GM21390 (cell line): ENCODE data around the gene CNEP1R1.

ENCODE experiments used
- ATAC-seq: cut with Tn5 transposase; IDR thresholded peaks from one replicate; pipeline ENCODE4 v1.9.1; 2021; ENCODE audit not compliant: unreplicated experiment

CNEP1R1 gene

DNA sequence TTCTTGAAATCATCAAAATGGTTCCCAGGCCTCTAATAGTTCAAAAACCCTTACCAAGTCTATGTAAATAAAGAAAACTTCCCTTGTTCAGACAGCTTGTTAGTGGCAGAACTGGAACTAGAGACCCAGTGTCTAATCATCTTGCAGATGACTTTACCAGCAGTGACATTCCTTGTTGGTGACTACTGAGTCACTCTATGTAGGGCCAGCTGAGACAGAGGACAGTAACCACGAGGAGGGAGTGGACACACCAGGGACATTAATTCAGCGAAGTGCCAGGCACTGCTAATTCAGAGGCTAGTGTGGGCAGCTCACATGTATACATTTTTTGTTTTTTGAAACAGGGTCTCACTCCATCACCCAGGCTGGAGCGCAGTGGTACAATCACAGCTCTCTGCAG, 34.6 kb downstream of the CNEP1R1 start:
- no peak for ATAC-seq

DNA sequence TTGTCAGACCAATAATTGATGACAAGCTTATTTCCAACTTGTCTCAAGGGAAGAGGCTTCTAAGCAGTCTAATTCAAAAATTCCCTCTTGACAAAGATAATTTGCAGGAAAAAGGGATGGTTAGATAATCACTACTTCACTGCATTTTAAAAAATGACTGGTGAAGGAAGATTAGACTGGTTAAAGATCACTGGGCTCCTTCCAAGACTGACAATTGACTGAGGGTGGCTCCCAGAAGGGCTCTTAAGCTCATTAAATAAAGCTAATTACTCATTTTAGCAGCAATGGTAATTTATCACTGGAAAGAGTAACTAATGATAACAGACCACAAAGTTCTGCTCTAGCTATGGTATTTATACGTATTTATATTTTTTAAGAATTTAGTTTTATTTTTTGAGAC, 36.3 kb downstream of the CNEP1R1 start:
- no peak for ATAC-seq

GRCh38 chr16:50065241-50065623, 40.2 kb downstream of the CNEP1R1 start:
- ATAC-seq: no peak

DNA sequence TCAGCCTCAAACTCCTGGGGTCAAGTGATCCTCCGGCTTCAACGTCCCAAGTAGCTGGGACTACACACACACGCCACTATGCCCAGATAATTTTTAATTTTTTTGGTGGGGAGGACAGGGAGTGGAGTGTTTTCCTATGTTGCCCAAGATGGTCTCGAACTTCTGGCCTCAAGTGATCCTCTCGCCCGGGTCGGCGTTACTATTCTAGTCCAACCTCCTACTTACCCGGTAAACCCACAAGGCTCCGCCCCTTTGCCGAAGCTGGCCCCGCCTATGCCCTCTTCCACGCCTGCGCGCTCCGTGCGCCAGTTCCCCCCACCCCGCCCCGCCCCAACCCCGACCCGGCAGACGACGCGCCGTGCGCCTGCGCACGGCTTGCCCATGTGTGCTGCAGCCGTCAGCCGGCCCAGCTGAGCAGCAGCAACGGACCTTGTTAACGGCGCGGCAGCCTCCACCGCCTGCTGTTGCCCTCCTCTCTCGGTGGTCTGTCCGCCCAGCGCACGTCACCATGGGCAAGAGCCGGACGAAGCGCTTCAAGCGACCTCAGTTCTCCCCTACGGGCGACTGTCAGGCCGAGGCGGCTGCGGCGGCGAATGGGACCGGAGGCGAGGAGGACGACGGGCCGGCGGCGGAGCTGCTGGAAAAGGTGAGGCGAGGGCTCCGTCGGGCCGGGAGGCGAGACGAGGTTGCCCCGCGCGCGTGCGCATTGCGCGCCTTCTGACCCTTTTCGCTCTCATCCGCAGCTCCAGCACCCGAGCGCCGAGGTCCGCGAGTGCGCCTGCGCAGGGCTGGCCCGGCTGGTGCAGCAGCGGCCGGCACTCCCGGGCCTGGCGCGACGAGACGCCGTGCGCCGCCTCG, 40.8 kb downstream of the CNEP1R1 start, which contains the start of gene HEATR3:
TSS of gene HEATR3 (plus strand) at position 347 of the 858 bp plus-strand sequence. CDS start at position 509, 162 bp downstream.
- peak; percentile 76 for ATAC-seq

- ATAC-seq: no peak
Observed at GRCh38 chr16:50066482-50067289, 41.7 kb downstream of the CNEP1R1 start.

- ATAC-seq: peak; percentile 35
Observed at GRCh38 chr16:50067290-50067853, 42.3 kb downstream of the CNEP1R1 start.

GRCh38 chr16:50068550-50068949, 43.5 kb downstream of the CNEP1R1 start:
- no peak for ATAC-seq

DNA sequence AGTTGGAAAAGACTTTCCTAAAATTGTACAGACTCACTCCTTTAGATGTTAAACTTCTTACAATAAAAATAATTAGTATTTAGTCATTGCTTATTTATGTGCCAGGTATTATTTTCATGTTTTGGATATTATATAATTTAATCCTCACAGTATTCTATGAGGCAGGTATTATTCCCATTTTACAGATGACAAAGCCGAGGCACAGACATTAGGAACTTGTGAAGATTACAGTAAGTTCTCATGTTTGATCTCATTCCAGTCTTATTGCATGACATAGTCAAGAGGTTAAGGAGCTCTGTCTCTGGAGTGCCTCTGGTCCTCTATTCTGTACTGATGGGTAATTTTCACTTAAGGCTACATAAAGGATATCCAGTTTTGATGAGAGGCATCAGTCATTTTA, 44.0 kb downstream of the CNEP1R1 start:
- ATAC-seq: no peak

DNA sequence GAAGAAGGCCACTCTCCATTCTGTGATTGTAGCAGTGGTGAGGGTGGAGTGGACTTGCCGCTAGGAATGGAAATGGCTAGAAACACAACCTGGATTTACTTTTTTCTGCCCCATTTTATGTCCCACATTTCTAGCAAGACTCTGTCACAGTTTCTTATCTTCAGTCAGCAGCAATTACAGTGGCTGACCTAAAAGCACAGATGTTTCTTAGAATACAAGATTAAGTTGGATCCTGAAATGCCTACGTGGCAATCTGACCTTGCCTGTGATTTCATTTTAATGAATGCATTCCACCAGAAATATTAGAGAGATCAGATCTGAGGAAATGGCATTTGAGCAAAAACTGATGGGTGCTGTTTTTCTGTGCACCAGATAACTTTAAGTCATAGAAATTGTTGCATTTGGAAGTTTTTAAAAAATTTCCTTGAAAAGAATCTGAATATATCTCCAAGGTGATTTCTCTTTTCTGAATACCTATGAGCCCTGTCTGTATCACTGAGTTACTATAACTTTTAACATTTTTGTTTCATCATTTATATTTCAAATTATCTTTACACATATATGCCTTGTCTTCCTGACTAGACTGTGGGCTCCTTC, 46.1 kb downstream of the CNEP1R1 start:
- no peak for ATAC-seq

DNA sequence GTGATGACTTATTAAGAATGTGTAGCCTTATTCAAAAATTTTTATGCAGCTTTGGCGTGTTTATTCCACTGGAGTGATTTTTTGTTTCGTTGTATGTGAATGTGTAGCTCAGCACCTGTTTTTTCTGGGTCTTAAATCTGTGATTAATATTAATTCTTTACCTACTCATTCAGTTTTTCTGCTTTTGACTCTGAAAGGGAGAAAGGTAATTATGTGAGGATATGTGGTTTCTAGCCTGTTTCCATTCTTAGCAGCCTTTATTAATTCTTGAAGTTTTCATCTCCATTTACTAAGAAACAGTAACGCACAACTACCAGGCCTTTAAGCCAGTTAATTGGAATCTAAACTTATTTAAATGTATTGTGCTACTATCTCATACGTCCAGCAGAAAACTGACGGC, 47.7 kb downstream of the CNEP1R1 start:
- ATAC-seq: no peak

- no peak for ATAC-seq
Observed at GRCh38 chr16:50079397-50080140, 54.5 kb downstream of the CNEP1R1 start.

DNA sequence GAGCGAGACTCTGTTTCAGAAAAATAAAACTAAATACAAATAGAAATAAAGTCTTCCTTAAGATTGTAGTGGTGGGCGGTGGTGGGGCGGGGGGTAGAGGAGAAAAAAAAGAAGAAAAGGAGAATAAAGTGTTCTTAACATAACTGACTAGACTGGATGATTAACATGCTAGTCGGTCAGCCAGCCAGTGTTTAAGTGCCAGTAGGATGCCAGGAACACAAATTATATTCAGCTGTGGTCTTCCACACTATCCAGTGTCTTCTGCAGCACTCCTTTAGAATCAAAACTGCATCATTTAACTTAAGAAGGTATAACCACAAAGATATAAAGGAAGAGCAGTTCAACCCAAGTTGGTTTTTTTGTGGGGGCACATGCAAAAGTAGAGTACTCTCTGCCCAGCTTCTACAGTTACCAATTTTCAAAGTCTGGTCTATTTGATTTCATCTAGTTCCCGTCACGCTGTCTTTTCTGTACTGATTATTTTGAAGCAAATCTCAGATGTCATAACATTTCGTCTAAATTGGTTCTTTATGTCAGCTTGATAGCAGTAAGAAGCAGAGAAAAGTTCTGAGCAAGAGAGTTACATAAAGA, 56.5 kb downstream of the CNEP1R1 start:
- no peak for ATAC-seq

DNA sequence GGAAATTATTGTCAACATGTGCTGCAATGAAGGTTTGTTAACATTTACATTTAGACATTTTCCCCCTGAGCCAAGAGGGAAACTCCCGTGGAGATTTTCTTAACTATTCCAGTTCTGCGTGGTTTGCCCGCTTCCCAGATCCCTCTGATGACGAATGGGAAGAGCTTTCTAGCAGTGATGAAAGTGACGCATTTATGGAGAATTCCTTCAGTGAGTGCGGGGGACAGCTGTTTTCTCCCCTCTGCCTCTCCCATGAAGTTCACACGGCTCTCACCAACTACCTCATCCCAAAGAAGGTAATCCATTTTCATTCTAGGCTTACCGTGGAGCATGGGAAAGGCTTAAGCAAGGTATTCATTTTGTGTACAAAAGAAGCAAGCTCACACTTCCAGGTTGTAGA, 59.0 kb downstream of the CNEP1R1 start:
- no peak for ATAC-seq

- ATAC-seq: no peak
Observed at GRCh38 chr16:50086176-50086575, 61.2 kb downstream of the CNEP1R1 start.
